CD4-positive, alpha-beta T cell (primary cell): ENCODE measurements around the gene FCN1. TPM values are rescaled to one million over a fixed set of nuclear protein-coding genes. Genes with fewer than 3 reads are reported as not detected.

ENCODE experiments used
- ATAC-seq: fragments of 200-7000 bp; cut with Tn5 transposase; one replicate; pipeline ENCODE4 v1.10.0; 2022; ENCODE audit warnings: mild to moderate bottlenecking; ENCODE audit not compliant: poor library complexity
- CTCF ChIA-PET: fragments of 350-600 bp; sonication (Branson Sonifier 250); formaldehyde crosslinking; loops from one replicate; lab custom pipeline; 2021; ENCODE audit warnings: antibody characterized with exemption, inconsistent platforms; lab: Charles Lee
- POLR2A ChIA-PET: fragments of 350-600 bp; sonication (Branson Sonifier 250); formaldehyde crosslinking; loops from one replicate; lab custom pipeline; 2021; ENCODE audit warnings: antibody characterized with exemption, inconsistent platforms; lab: Charles Lee
- DNase-seq, 14 experiments: peaks; one replicate each; pipeline ENCODE4 v3.0.0-alpha.2; 2013 to 2020; ENCODE audit warnings: mixed read lengths in 2 of 14
- H3K27ac ChIP-seq, 2 donors: one replicate each; pipeline versions ENCODE4 v1.5.1 to v1.7.0; 2013; ENCODE audit warnings: low read length in 2 of 2, low read depth in 1 of 2, mild to moderate bottlenecking in 1 of 2
- H3K27me3 ChIP-seq, 2 experiments: 1 replicate in 1 of 2; 2 replicates in 1 of 2; pipeline versions ENCODE4 v1.6.1 to v1.7.0; 2013; ENCODE audit warnings: low read length in 2 of 2, control low read depth in 1 of 2, mild to moderate bottlenecking in 1 of 2, moderate library complexity in 1 of 2; ENCODE audit not compliant: insufficient read depth in 2 of 2, control insufficient read depth in 1 of 2
- H3K36me3 ChIP-seq: one replicate; pipeline ENCODE4 v1.6.1; 2013; ENCODE audit warnings: low read length, control low read depth; ENCODE audit not compliant: insufficient read depth
- H3K4me1 ChIP-seq: one replicate; pipeline ENCODE4 v1.6.1; 2013; ENCODE audit warnings: low read length, control low read depth; ENCODE audit not compliant: insufficient read depth
- H3K4me3 ChIP-seq: one replicate; pipeline ENCODE4 v1.5.1; 2013; ENCODE audit warnings: mild to moderate bottlenecking, low read length, moderate library complexity
- H3K9me3 ChIP-seq, 2 experiments: 1 replicate in 1 of 2; 2 replicates in 1 of 2; pipeline versions ENCODE4 v1.6.1 to v1.7.0; 2013; ENCODE audit warnings: low read length in 2 of 2, mild to moderate bottlenecking in 2 of 2, control low read depth in 1 of 2, moderate library complexity in 1 of 2; ENCODE audit not compliant: control insufficient read depth in 1 of 2, insufficient read depth in 1 of 2
- H3K27ac Mint-ChIP-seq: one replicate; pipeline ENCODE4 v1.8.0; 2020; ENCODE audit warnings: mixed read lengths
- H3K27me3 Mint-ChIP-seq: one replicate; pipeline ENCODE4 v1.8.0; 2021; ENCODE audit warnings: mixed read lengths
- H3K36me3 Mint-ChIP-seq: one replicate; pipeline ENCODE4 v1.8.0; 2021; ENCODE audit warnings: low read depth, mixed read lengths
- H3K4me1 Mint-ChIP-seq: one replicate; pipeline ENCODE4 v1.8.0; 2021; ENCODE audit warnings: low read depth, mixed read lengths
- H3K4me3 Mint-ChIP-seq: one replicate; pipeline ENCODE4 v1.8.0; 2020; ENCODE audit warnings: mild to moderate bottlenecking, mixed read lengths
- H3K9me3 Mint-ChIP-seq: one replicate; pipeline ENCODE4 v1.8.0; 2020; ENCODE audit warnings: mixed read lengths
- intact Hi-C, 2 experiments: fragments of 100-400 bp; cut with DNase I in 1 of 2; cut with micrococcal nuclease in 1 of 2; formaldehyde crosslinking; loops; one replicate each; pipeline versions ENCODE4 v1.15.1 to v1.9.0; 2023 to 2025; cut with DNase I, micrococcal nuclease
- total RNA-seq, 174 experiments: library from RNA in 2 of 174; stranded (reverse) in 2 of 174; gene quantifications; one replicate each; pipeline ENCODE4 v1.2.3 and lab custom pipeline; 2021 to 2026
- TF ChIP-seq, protein P1 (sequence below): fragments of 200-600 bp; IDR thresholded peaks from one replicate; pipeline ENCODE4 v1.8.0; 2022; ENCODE audit warnings: antibody characterized with exemption, mild to moderate bottlenecking

The FCN1 gene
- total RNA-seq, 2 experiments from 2014 or later, result 9.9 to 10.5 TPM

DNA sequence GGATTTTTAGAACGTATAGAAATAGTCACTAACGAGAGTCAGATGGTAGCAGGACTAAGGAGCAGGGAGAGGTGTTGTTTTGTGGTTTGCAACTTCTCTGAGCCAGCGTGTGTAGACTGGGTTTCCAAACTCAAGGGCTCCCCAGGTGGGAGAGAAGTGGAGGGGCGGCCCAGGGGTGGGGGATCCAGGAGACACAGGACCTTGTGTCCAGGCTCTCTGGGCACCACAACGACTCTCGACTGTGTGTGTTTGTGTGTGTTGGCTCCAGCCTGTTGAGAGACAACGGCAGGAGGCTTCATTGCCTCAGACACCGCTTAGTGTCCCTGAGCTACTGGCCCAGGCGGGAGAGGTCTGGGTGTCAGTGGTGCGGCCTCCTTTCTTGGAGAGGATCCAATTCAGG lies 934 bp upstream of the FCN1 start:
- no peak overlapping the region for H3K4me3 Mint-ChIP-seq
- no peak overlapping the region for H3K27ac Mint-ChIP-seq
- DNase-seq (peak in 1 of 14 experiments; percentile 11), ATAC-seq (no peak)
- H3K36me3 Mint-ChIP-seq, result no peaks in the 10 kb centered on the region
- TF ChIP-seq, protein P1, sequence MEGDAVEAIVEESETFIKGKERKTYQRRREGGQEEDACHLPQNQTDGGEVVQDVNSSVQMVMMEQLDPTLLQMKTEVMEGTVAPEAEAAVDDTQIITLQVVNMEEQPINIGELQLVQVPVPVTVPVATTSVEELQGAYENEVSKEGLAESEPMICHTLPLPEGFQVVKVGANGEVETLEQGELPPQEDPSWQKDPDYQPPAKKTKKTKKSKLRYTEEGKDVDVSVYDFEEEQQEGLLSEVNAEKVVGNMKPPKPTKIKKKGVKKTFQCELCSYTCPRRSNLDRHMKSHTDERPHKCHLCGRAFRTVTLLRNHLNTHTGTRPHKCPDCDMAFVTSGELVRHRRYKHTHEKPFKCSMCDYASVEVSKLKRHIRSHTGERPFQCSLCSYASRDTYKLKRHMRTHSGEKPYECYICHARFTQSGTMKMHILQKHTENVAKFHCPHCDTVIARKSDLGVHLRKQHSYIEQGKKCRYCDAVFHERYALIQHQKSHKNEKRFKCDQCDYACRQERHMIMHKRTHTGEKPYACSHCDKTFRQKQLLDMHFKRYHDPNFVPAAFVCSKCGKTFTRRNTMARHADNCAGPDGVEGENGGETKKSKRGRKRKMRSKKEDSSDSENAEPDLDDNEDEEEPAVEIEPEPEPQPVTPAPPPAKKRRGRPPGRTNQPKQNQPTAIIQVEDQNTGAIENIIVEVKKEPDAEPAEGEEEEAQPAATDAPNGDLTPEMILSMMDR, result no peak
- no peaks in the 10 kb centered on the region for H3K4me1 Mint-ChIP-seq
- ChIA-PET CTCF (no interaction called here), POLR2A (no interaction called here)
- Histone ChIP-seq H3K36me3 (no peaks in the 10 kb centered on the region), H3K9me3 (peaks cover 6 to 18% of the 10 kb centered on the region in 2 experiments), H3K27me3 (no peaks in the 10 kb centered on the region), H3K4me1 (peaks cover 2% of the 10 kb centered on the region), H3K4me3 (no peak overlapping the region), H3K27ac (no peak overlapping the region)
- intact Hi-C loops, result no loop called here
- H3K9me3 Mint-ChIP-seq, result peaks cover 3% of the 10 kb centered on the region
- peaks cover 6% of the 10 kb centered on the region for H3K27me3 Mint-ChIP-seq

DNA sequence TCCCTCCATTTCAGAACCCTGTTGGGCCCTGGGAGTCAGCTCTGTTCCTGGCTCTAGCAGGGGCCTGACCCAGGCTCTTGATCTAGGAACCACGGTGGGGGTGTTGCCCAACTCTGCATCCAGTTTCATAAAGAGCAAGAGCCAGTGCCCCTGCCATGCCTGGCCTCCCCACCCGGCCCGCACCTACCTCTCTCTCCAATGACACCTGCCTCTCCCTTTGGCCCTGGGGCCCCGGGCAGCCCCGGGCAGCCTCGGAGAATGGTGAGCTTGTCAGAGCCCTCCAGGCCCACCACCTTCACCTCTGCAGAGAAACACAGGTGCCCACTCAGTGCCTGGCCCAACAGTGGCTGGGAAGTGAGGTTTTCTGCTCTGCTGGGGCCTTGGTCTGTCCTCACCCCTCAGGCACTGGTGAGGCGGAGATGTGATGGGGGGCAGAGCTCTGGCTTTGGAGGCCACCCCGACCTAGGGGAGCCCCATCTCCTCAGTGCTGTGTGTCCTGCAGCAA lies 1.5 kb downstream of the FCN1 start:
- DNase-seq (peak in 1 of 14 experiments; percentile 22), ATAC-seq (no peak)
- H3K9me3 ChIP-seq, result peaks cover 6 to 16% of the 10 kb centered on the region in 2 experiments
- no peak overlapping the region for H3K27ac ChIP-seq
- H3K4me1 ChIP-seq, result peaks cover 2% of the 10 kb centered on the region
- H3K27me3 Mint-ChIP-seq, result peaks cover 10% of the 10 kb centered on the region
- peaks cover 0 to 2% of the 10 kb centered on the region in 2 experiments for H3K27me3 ChIP-seq
- TF ChIP-seq, protein P1, result no peak
- no peaks in the 10 kb centered on the region for H3K36me3 Mint-ChIP-seq
- intact Hi-C loops, result no loop called here
- no peaks in the 10 kb centered on the region for H3K4me1 Mint-ChIP-seq
- H3K9me3 Mint-ChIP-seq, result peaks cover 3% of the 10 kb centered on the region
- no peak overlapping the region for H3K27ac Mint-ChIP-seq
- peak overlapping the region; percentile 37 for H3K4me3 ChIP-seq
- no peak overlapping the region for H3K4me3 Mint-ChIP-seq
- H3K36me3 ChIP-seq, result no peaks in the 10 kb centered on the region
- CTCF ChIA-PET, result no interaction called here
- POLR2A ChIA-PET, result no interaction called here

DNA sequence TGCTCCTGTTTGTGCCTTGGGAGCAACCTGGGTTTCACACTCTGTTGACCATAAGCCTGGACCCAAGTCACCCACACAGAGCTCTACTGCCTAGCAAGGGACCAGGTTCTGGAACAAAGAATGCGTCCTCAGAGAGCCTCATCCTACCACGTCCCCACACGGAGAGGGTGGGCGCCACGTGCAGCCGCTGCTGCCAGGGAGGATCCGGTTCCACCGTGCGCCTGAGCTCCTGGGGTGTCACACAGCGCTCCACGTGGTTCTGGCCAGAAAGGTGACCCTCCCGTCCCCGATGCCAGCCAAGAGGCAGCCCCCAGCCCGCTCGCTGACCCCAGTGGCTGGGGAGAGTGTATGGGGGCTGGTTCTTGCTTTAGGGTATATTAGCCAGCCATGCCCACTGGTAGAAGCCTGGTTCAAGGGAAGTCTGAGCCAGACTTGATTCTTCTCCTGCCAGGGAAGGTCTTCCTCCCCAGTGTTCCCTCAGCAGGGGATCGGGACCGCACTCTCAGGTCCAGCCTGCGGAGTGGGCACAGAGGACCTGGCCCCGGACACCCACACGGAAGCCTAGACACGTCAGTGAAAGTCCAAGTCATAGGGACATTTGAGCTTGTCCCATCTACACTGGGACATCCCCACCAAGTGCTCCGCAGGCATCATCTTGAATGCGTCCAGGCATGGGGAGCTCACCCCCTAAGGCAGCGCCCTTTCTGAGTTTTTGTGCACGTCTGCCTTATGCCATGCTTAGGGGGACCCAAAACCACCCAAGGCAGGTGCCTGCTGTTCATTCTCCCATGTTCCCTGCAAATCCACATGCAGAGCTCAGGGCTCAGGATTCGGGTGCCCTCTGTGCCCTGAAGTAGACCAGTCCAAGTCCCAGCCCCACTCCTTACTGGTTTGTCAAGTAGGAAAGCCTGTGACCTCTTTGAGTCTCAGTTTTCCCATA lies 2.4 kb downstream of the FCN1 start:
- H3K4me3 ChIP-seq, result peak overlapping the region; percentile 37
- peaks cover 2% of the 10 kb centered on the region for H3K4me1 ChIP-seq
- peaks cover 0 to 2% of the 10 kb centered on the region in 2 experiments for H3K27me3 ChIP-seq

More for the DNA sequence above, 2.4 kb downstream of the FCN1 start:
- ATAC-seq (no peak), DNase-seq (peak in 1 of 14 experiments; percentile 16)
- ChIA-PET CTCF (no interaction called here), POLR2A (no interaction called here)
- H3K27ac Mint-ChIP-seq, result no peak overlapping the region
- Histone ChIP-seq H3K9me3 (peaks cover 6 to 16% of the 10 kb centered on the region in 2 experiments), H3K36me3 (no peaks in the 10 kb centered on the region), H3K27ac (no peak overlapping the region)
- no peak overlapping the region for H3K4me3 Mint-ChIP-seq
- TF ChIP-seq, protein P1, result no peak
- peaks cover 3% of the 10 kb centered on the region for H3K9me3 Mint-ChIP-seq
- no peaks in the 10 kb centered on the region for H3K4me1 Mint-ChIP-seq
- H3K27me3 Mint-ChIP-seq, result peaks cover 18% of the 10 kb centered on the region
- intact Hi-C loops, result no loop called here
- H3K36me3 Mint-ChIP-seq, result no peaks in the 10 kb centered on the region
